Measurements from ENCODE around the gene RAB44. TPM values are rescaled to one million over a fixed set of nuclear protein-coding genes. Genes with fewer than 3 reads are reported as not detected.
A peak's percentile ranks its signal among the peaks of the same experiment; 100 is the strongest.

RAB44 gene
- total and polyA plus RNA-seq, 2 of the 13 experiments (the other 11 are each of a cell fraction or from before 2014, with no cell fraction given) = not detected

DNA sequence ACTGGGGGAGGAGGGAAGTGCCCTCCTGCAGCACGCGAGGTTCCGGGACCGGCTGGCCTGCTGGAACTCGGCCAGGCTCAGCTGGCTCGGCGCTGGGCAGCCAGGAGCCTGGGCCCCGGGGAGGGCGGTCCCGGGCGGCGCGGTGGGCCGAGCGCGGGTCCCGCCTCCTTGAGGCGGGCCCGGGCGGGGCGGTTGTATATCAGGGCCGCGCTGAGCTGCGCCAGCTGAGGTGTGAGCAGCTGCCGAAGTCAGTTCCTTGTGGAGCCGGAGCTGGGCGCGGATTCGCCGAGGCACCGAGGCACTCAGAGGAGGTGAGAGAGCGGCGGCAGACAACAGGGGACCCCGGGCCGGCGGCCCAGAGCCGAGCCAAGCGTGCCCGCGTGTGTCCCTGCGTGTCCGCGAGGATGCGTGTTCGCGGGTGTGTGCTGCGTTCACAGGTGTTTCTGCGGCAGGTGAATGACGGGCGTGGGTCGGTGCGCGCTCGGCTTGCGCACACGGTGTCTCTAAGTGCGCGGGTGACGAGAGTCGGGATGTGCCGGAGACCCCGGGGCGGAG lies 19.1 kb upstream of the RAB44 start, which contains the start of gene CDKN1A (continued):
- TF ChIP-seq, protein P1, sequence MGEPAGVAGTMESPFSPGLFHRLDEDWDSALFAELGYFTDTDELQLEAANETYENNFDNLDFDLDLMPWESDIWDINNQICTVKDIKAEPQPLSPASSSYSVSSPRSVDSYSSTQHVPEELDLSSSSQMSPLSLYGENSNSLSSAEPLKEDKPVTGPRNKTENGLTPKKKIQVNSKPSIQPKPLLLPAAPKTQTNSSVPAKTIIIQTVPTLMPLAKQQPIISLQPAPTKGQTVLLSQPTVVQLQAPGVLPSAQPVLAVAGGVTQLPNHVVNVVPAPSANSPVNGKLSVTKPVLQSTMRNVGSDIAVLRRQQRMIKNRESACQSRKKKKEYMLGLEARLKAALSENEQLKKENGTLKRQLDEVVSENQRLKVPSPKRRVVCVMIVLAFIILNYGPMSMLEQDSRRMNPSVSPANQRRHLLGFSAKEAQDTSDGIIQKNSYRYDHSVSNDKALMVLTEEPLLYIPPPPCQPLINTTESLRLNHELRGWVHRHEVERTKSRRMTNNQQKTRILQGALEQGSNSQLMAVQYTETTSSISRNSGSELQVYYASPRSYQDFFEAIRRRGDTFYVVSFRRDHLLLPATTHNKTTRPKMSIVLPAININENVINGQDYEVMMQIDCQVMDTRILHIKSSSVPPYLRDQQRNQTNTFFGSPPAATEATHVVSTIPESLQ (CRISPR knock-in tag; conservative IDR thresholded peaks at IDR 0.05) = no peak
- TF ChIP-seq KAT7 (CRISPR knock-in tag; IDR thresholded peaks at IDR 0.05; ENCODE audit: borderline replicate concordance) (peak; percentile 80), HDAC2 (CRISPR knock-in tag; IDR thresholded peaks at IDR 0.05) (no peak; the same call in 1 of the 2 replicates), SKI (IDR thresholded peaks at IDR 0.05; ENCODE audit: partially characterized antibody) (peak; percentile 70), THYN1 (CRISPR knock-in tag; IDR thresholded peaks at IDR 0.05; ENCODE audit: borderline replicate concordance, low read depth) (no peak), ZNF569 (CRISPR knock-in tag; IDR thresholded peaks at IDR 0.05; ENCODE audit: borderline replicate concordance) (no peak), XBP1 (CRISPR knock-in tag; IDR thresholded peaks at IDR 0.05) (no peak), ZNF460 (CRISPR knock-in tag; IDR thresholded peaks at IDR 0.05; ENCODE audit: borderline replicate concordance) (no peak), ZFP82 (CRISPR knock-in tag; IDR thresholded peaks at IDR 0.05; ENCODE audit: borderline replicate concordance) (peak; percentile 22; the same call in 1 of the 2 replicates), ZNF337 (CRISPR knock-in tag; IDR thresholded peaks at IDR 0.05; ENCODE audit: borderline replicate concordance, low read depth) (0 out of 2 replicates have a peak, but pooled peaks have one; percentile 3), AGO1 (IDR thresholded peaks at IDR 0.05; ENCODE audit: low read depth, low read length, poor library complexity, severe bottlenecking) (no peak), ZNF773 (CRISPR knock-in tag; IDR thresholded peaks at IDR 0.05; ENCODE audit: borderline replicate concordance) (no peak; the same call in 1 of the 2 replicates), ZNF605 (CRISPR knock-in tag; IDR thresholded peaks at IDR 0.05) (no peak; the same call in 1 of the 2 replicates)
- TF ChIP-seq, protein P2, sequence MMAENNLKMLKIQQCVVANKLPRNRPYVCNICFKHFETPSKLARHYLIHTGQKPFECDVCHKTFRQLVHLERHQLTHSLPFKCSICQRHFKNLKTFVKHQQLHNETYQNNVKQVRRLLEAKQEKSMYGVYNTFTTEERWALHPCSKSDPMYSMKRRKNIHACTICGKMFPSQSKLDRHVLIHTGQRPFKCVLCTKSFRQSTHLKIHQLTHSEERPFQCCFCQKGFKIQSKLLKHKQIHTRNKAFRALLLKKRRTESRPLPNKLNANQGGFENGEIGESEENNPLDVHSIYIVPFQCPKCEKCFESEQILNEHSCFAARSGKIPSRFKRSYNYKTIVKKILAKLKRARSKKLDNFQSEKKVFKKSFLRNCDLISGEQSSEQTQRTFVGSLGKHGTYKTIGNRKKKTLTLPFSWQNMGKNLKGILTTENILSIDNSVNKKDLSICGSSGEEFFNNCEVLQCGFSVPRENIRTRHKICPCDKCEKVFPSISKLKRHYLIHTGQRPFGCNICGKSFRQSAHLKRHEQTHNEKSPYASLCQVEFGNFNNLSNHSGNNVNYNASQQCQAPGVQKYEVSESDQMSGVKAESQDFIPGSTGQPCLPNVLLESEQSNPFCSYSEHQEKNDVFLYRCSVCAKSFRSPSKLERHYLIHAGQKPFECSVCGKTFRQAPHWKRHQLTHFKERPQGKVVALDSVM (CRISPR knock-in tag; IDR thresholded peaks at IDR 0.05) = peak; percentile 5; the same call in 1 of the 2 replicates
- TF ChIP-seq, protein P3, sequence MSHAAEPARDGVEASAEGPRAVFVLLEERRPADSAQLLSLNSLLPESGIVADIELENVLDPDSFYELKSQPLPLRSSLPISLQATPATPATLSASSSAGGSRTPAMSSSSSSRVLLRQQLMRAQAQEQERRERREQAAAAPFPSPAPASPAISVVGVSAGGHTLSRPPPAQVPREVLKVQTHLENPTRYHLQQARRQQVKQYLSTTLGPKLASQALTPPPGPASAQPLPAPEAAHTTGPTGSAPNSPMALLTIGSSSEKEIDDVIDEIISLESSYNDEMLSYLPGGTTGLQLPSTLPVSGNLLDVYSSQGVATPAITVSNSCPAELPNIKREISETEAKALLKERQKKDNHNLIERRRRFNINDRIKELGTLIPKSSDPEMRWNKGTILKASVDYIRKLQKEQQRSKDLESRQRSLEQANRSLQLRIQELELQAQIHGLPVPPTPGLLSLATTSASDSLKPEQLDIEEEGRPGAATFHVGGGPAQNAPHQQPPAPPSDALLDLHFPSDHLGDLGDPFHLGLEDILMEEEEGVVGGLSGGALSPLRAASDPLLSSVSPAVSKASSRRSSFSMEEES (CRISPR knock-in tag; IDR thresholded peaks at IDR 0.05) = peak; percentile 61; the same call in 1 of the 2 replicates
- TF ChIP-seq, protein P4, sequence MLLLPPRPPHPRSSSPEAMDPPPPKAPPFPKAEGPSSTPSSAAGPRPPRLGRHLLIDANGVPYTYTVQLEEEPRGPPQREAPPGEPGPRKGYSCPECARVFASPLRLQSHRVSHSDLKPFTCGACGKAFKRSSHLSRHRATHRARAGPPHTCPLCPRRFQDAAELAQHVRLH (CRISPR knock-in tag; IDR thresholded peaks at IDR 0.05; ENCODE audit: borderline replicate concordance, low read depth) = peak; percentile 71; the same call in 1 of the 2 replicates
- TF ChIP-seq, protein P5, sequence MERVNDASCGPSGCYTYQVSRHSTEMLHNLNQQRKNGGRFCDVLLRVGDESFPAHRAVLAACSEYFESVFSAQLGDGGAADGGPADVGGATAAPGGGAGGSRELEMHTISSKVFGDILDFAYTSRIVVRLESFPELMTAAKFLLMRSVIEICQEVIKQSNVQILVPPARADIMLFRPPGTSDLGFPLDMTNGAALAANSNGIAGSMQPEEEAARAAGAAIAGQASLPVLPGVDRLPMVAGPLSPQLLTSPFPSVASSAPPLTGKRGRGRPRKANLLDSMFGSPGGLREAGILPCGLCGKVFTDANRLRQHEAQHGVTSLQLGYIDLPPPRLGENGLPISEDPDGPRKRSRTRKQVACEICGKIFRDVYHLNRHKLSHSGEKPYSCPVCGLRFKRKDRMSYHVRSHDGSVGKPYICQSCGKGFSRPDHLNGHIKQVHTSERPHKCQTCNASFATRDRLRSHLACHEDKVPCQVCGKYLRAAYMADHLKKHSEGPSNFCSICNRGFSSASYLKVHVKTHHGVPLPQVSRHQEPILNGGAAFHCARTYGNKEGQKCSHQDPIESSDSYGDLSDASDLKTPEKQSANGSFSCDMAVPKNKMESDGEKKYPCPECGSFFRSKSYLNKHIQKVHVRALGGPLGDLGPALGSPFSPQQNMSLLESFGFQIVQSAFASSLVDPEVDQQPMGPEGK (CRISPR knock-in tag; IDR thresholded peaks at IDR 0.05) = peak; percentile 92
- TF ChIP-seq, protein P6, sequence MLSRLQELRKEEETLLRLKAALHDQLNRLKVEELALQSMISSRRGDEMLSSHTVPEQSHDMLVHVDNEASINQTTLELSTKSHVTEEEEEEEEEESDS (CRISPR knock-in tag; IDR thresholded peaks at IDR 0.05; ENCODE audit: borderline replicate concordance) = no peak
- TF ChIP-seq, protein P7, sequence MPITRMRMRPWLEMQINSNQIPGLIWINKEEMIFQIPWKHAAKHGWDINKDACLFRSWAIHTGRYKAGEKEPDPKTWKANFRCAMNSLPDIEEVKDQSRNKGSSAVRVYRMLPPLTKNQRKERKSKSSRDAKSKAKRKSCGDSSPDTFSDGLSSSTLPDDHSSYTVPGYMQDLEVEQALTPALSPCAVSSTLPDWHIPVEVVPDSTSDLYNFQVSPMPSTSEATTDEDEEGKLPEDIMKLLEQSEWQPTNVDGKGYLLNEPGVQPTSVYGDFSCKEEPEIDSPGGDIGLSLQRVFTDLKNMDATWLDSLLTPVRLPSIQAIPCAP (CRISPR knock-in tag; IDR thresholded peaks at IDR 0.05; ENCODE audit: low read depth) = 0 out of 2 replicates have a peak, but pooled peaks have one; percentile 39
